Testis (tissue), 3 donors: ENCODE data around the gene MYOD1. TPM values are rescaled to one million over a fixed set of nuclear protein-coding genes. Genes with fewer than 3 reads are reported as not detected.

Source experiments
- DNase-seq: peaks from one replicate; pipeline ENCODE4 v3.0.0-alpha.2; 2019
- H3K27ac ChIP-seq, 2 donors: fragments of 200-600 bp; sonication (generic); one replicate each; pipeline ENCODE4 v1.5.1; 2019
- H3K27me3 ChIP-seq: fragments of 200-600 bp; sonication (generic); one replicate; pipeline ENCODE4 v1.5.1; 2019
- H3K36me3 ChIP-seq: fragments of 200-600 bp; sonication (generic); one replicate; pipeline ENCODE4 v1.5.1; 2017; ENCODE audit warnings: low read depth; ENCODE audit errors: missing control alignments
- H3K4me1 ChIP-seq: fragments of 200-600 bp; sonication (generic); one replicate; pipeline ENCODE4 v1.5.1; 2019
- H3K4me3 ChIP-seq, 2 donors: fragments of 200-600 bp; sonication (generic); one replicate each; pipeline ENCODE4 v1.5.1; 2017 to 2019
- H3K9me3 ChIP-seq: fragments of 200-600 bp; sonication (generic); one replicate; pipeline ENCODE4 v1.5.1; 2017
- CTCF ChIP-seq, 3 experiments: fragments of 450-650 bp in 2 of 3; fragments of 200-600 bp in 1 of 3; sonication (generic) in 1 of 3; IDR thresholded peaks; one replicate each; pipeline ENCODE4 v1.5.1; 2016 to 2019; ENCODE audit warnings: antibody characterized with exemption in 3 of 3, mild to moderate bottlenecking in 2 of 3, moderate library complexity in 1 of 3
- POLR2A ChIP-seq: fragments of 450-650 bp; IDR thresholded peaks from one replicate; pipeline ENCODE4 v1.6.1; 2017; ENCODE audit warnings: antibody characterized with exemption, mild to moderate bottlenecking, moderate library complexity
- WGBS, 2 donors: methylation state at CpG; one replicate each; pipeline ENCODE4 v1.1.5; 2018; 5-methylcytosine and 5-hydroxymethylcytosine counted together
- intact Hi-C: fragments of 100-400 bp; cut with DNase I; formaldehyde crosslinking; loops from one replicate; pipeline ENCODE4 v1.15.1; 2023; ENCODE audit warnings: low total_unique reads
- polyA plus RNA-seq: library from polyadenylated mRNA; stranded (reverse); fragments of 350-450 nt; fragmentation: Illumina TruSeq; extraction: RNeasy Lipid Tissue Mini Kit (QIAGEN cat#74804); gene quantifications from one replicate; pipeline ENCODE4 v1.2.3, GENCODE V29; 2014; ENCODE audit warnings: low read depth, low replicate concordance; ENCODE audit not compliant: insufficient read depth
- total RNA-seq, 2 donors: library from RNA; depleted of rRNA; stranded (reverse); fragments of >200 nt; gene quantifications; one replicate each; pipeline ENCODE4 v1.2.3, GENCODE V29; 2016

The MYOD1 gene
- total and polyA plus RNA-seq, 3 donors from 2014 or later = 0.69 to 1.6 (median 1.4) TPM

GRCh38 chr11:17694494-17695110, 24.8 kb upstream of the MYOD1 start:
- Histone ChIP-seq H3K4me1 (no peaks in the 10 kb centered on the region), H3K36me3 (no peaks in the 10 kb centered on the region), H3K4me3 (no peak overlapping the region), H3K27me3 (no peaks in the 10 kb centered on the region), H3K27ac (no peak overlapping the region), H3K9me3 (no peaks in the 10 kb centered on the region)
- no peak for DNase-seq
- WGBS, 2 donors = 83 to 90% methylated on average over 10 of the region's 10 CpGs
- intact Hi-C loops = no loop called here
- TF ChIP-seq CTCF (IDR thresholded peaks at IDR 0.05) (no peak), POLR2A (no peak)

- TF ChIP-seq CTCF (IDR thresholded peaks at IDR 0.05) = no peak
- TF ChIP-seq POLR2A = no peak
- 6 to 9% methylated on average over 21 to 58 of the region's 68 CpGs for WGBS, 2 donors
- no peaks in the 10 kb centered on the region for H3K4me1 ChIP-seq
- no peaks in the 10 kb centered on the region for H3K9me3 ChIP-seq
- peak overlapping the region in 1 of 2 donors; percentile 17 for H3K4me3 ChIP-seq
- intact Hi-C loops = no loop called here
- no peaks in the 10 kb centered on the region for H3K27me3 ChIP-seq
- no peak overlapping the region for H3K27ac ChIP-seq
- no peaks in the 10 kb centered on the region for H3K36me3 ChIP-seq
- DNase-seq = no peak
Measured at GRCh38 chr11:17695454-17696441, 23.6 kb upstream of the MYOD1 start.

- Histone ChIP-seq H3K27me3 (no peaks in the 10 kb centered on the region), H3K9me3 (no peaks in the 10 kb centered on the region), H3K4me3 (no peak overlapping the region), H3K36me3 (no peaks in the 10 kb centered on the region), H3K4me1 (no peaks in the 10 kb centered on the region), H3K27ac (no peak overlapping the region)
- no peak for TF ChIP-seq CTCF (IDR thresholded peaks at IDR 0.05)
- no peak for TF ChIP-seq POLR2A
- WGBS, 2 donors = 71 to 79% methylated on average over 5 of the region's 5 CpGs
- no peak for DNase-seq
- intact Hi-C loops = no loop called here
Measured at GRCh38 chr11:17696741-17697140, 22.6 kb upstream of the MYOD1 start.

GRCh38 chr11:17697175-17697949, 22.0 kb upstream of the MYOD1 start:
- Histone ChIP-seq H3K36me3 (no peaks in the 10 kb centered on the region), H3K27ac (no peak overlapping the region), H3K4me3 (no peak overlapping the region), H3K4me1 (no peaks in the 10 kb centered on the region), H3K9me3 (no peaks in the 10 kb centered on the region), H3K27me3 (no peaks in the 10 kb centered on the region)
- no peak for TF ChIP-seq POLR2A
- TF ChIP-seq CTCF (IDR thresholded peaks at IDR 0.05) = no peak
- intact Hi-C loops = no loop called here
- 60 to 67% methylated on average over 5 to 6 of the region's 6 CpGs for WGBS, 2 donors
- DNase-seq = no peak
